HepG2 (cell line): ENCODE data around the gene SYS1. TPM values are rescaled to one million over a fixed set of nuclear protein-coding genes. Genes with fewer than 3 reads are reported as not detected.

Experiments used
- BCL6 ChIP-seq: IDR thresholded peaks from 2 replicates; pipeline ENCODE4 v1.6.1; 2016; ENCODE audit warnings: missing genetic modification reagents, missing compliant biosample characterization
- CC2D1A ChIP-seq: sonication (generic); formaldehyde crosslinking; IDR thresholded peaks from 2 replicates; pipeline ENCODE4 v1.8.1; 2023; ENCODE audit warnings: mild to moderate bottlenecking, missing genetic modification reagents
- FOSL1 ChIP-seq: sonication (generic); formaldehyde crosslinking; IDR thresholded peaks from 2 replicates; pipeline ENCODE4 v1.9.0; 2021; ENCODE audit warnings: missing genetic modification reagents, borderline replicate concordance
- GATAD2A ChIP-seq: IDR thresholded peaks from 2 replicates; pipeline ENCODE4 v1.6.1; 2016
- KDM2A ChIP-seq: sonication (generic); formaldehyde crosslinking; IDR thresholded peaks from 2 replicates; pipeline ENCODE4 v1.4.0; 2020; ENCODE audit warnings: low read depth, missing genetic modification reagents, borderline replicate concordance
- KDM4B ChIP-seq: sonication (generic); formaldehyde crosslinking; IDR thresholded peaks from 2 replicates; pipeline ENCODE4 v1.4.0; 2020; ENCODE audit warnings: missing genetic modification reagents
- MBNL3 ChIP-seq: fragments of 250-450 bp; sonication (Bioruptor Pico); conservative IDR thresholded peaks from 2 replicates; pipeline ENCODE4 v1.8.0; 2022; ENCODE audit warnings: mild to moderate bottlenecking, inconsistent platforms
- NR2C2 ChIP-seq: sonication (generic); formaldehyde crosslinking; IDR thresholded peaks from 2 replicates; pipeline ENCODE4 v1.4.0; 2020; ENCODE audit warnings: missing genetic modification reagents, mild to moderate bottlenecking, moderate library complexity, borderline replicate concordance
- NR2F2 ChIP-seq: IDR thresholded peaks from 2 replicates; pipeline ENCODE4 v1.6.1; 2012; ENCODE audit warnings: low read depth, inconsistent platforms, borderline replicate concordance
- POLR2AphosphoS2 ChIP-seq: IDR thresholded peaks from 2 replicates; pipeline ENCODE4 v1.6.1; 2011; ENCODE audit warnings: low read depth, low read length, improper control_type of control experiment
- POLR2G ChIP-seq: fragments of 200-400 bp; formaldehyde crosslinking; IDR thresholded peaks from 2 replicates; pipeline ENCODE4 v1.6.1; 2018; ENCODE audit warnings: mild to moderate bottlenecking, low read depth, low read length, moderate library complexity
- RFX3 ChIP-seq: IDR thresholded peaks from 2 replicates; pipeline ENCODE4 v1.6.1; 2016; ENCODE audit warnings: missing biosample characterization, missing genetic modification reagents
- SCMH1 ChIP-seq: sonication (generic); formaldehyde crosslinking; IDR thresholded peaks from 2 replicates; pipeline ENCODE4 v1.9.0; 2021; ENCODE audit warnings: missing genetic modification reagents, mild to moderate bottlenecking, borderline replicate concordance
- ZFP41 ChIP-seq: sonication (generic); formaldehyde crosslinking; IDR thresholded peaks from 2 replicates; pipeline ENCODE4 v1.4.0; 2020; ENCODE audit warnings: mild to moderate bottlenecking, missing genetic modification reagents, borderline replicate concordance
- ZNF33B ChIP-seq: sonication (generic); formaldehyde crosslinking; IDR thresholded peaks from 2 replicates; pipeline ENCODE4 v1.5.1; 2020; ENCODE audit warnings: mild to moderate bottlenecking, missing genetic modification reagents
- ZNF567 ChIP-seq: sonication (generic); formaldehyde crosslinking; IDR thresholded peaks from 2 replicates; pipeline ENCODE4 v1.8.1; 2023; ENCODE audit warnings: mild to moderate bottlenecking, missing genetic modification reagents, borderline replicate concordance
- ZNF615 ChIP-seq: sonication (generic); formaldehyde crosslinking; IDR thresholded peaks from 2 replicates; pipeline ENCODE4 v1.5.0; 2020; ENCODE audit warnings: mild to moderate bottlenecking, missing genetic modification reagents, borderline replicate concordance
- ZNF775 ChIP-seq: sonication (generic); formaldehyde crosslinking; IDR thresholded peaks from 2 replicates; pipeline ENCODE4 v1.4.0; 2020; ENCODE audit warnings: missing genetic modification reagents, mild to moderate bottlenecking, moderate library complexity, borderline replicate concordance
- ZNF780A ChIP-seq: sonication (generic); formaldehyde crosslinking; IDR thresholded peaks from 2 replicates; pipeline ENCODE4 v1.8.0; 2022; ENCODE audit warnings: mild to moderate bottlenecking, missing genetic modification reagents, moderate library complexity
- ZNF816 ChIP-seq: sonication (generic); formaldehyde crosslinking; IDR thresholded peaks from 2 replicates; pipeline ENCODE4 v1.8.0; 2022; ENCODE audit warnings: missing genetic modification reagents, mild to moderate bottlenecking, borderline replicate concordance
- polyA plus RNA-seq, 8 experiments: library from polyadenylated mRNA; depleted of rRNA in 3 of 8; stranded (reverse) in 7 of 8; unstranded in 1 of 8; fragments of >200 nt; fragmentation: Illumina TruSeq in 4 of 8; extraction: Trizol in 4 of 8; gene quantifications; 2 replicates each; pipeline versions ENCODE4 v1.2.1 to v1.2.3, GENCODE V29; 2011 to 2016; ENCODE audit warnings: low read depth in 4 of 8, missing spikeins in 1 of 8, mixed read lengths in 1 of 8; ENCODE audit not compliant: insufficient read depth in 1 of 8
- total RNA-seq, 5 experiments: library from RNA; depleted of rRNA; stranded (reverse); fragments of >200 nt; fragmentation: Illumina TruSeq; extraction: Trizol; gene quantifications; 2 replicates each; pipeline ENCODE4 v1.2.3, GENCODE V29; 2016; ENCODE audit warnings: low read depth in 1 of 5
- TF ChIP-seq, protein P1 (sequence below), 2 experiments: sonication (generic) in 1 of 2; formaldehyde crosslinking in 1 of 2; IDR thresholded peaks; 2 replicates each; pipeline versions ENCODE4 v1.4.0 to v1.6.1; 2016 to 2020; ENCODE audit warnings: borderline replicate concordance in 1 of 2, low read depth in 1 of 2, mild to moderate bottlenecking in 1 of 2, missing genetic modification reagents in 1 of 2
- TF ChIP-seq, protein P2 (sequence below): sonication (generic); formaldehyde crosslinking; IDR thresholded peaks from 2 replicates; pipeline ENCODE4 v1.4.0; 2020; ENCODE audit warnings: missing genetic modification reagents, borderline replicate concordance

Gene SYS1
- total and polyA plus RNA-seq, 2 of the 13 experiments (the other 11 are each of a cell fraction or from before 2014, with no cell fraction given): 38.3 to 65.6 TPM

DNA sequence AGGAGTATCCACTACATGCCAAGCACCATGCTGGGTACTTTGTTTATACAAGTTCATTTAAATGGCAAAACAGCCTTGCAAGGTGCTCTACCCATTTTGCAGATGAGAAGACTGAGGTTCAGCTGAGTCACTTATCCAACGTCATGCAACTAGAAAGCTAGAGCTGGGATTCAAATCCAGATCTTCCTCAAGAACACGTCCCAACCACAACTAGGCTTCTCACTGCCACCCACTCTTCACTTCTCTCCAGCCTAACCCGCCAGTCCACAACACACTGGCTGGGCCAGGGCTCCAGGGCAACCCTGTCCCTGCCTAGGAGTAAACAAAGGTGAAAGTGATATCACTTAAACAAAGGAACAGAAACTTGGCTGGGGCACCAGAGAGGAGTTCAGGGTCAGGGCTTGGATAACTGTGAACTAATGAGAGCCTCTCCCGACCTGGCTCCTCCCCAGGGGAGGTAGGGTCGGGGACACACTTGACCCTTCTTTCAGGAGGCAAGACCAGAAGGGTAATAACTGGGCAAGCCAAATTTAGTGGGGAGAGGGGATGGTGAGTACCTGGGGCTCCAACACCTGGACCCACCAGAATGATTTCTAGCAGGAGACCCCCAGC, 22.6 kb upstream of the SYS1 start (continued):
- TF ChIP-seq POLR2AphosphoS2 (no peak), FOSL1 (peak; percentile 12; the same call in 1 of the 2 replicates), NR2F2 (peak; percentile 89), ZNF567 (CRISPR knock-in tag) (no peak), KDM4B (CRISPR knock-in tag) (no peak), POLR2G (no peak), RFX3 (CRISPR knock-in tag) (peak; percentile 50; the same call in 1 of the 2 replicates), ZNF615 (CRISPR knock-in tag) (0 out of 2 replicates have a peak, but pooled peaks have one; percentile 11), ZNF775 (no peak), GATAD2A (peak; percentile 85), CC2D1A (CRISPR knock-in tag) (no peak), BCL6 (peak; percentile 87), ZFP41 (no peak), NR2C2 (CRISPR knock-in tag) (peak; percentile 46; the same call in 1 of the 2 replicates), ZNF780A (CRISPR knock-in tag) (no peak), KDM2A (CRISPR knock-in tag) (peak; percentile 38; the same call in 1 of the 2 replicates), SCMH1 (no peak), ZNF33B (CRISPR knock-in tag) (peak; percentile 51; the same call in 1 of the 2 replicates), ZNF816 (CRISPR knock-in tag) (no peak), MBNL3 (no peak)
- TF ChIP-seq, protein P1, sequence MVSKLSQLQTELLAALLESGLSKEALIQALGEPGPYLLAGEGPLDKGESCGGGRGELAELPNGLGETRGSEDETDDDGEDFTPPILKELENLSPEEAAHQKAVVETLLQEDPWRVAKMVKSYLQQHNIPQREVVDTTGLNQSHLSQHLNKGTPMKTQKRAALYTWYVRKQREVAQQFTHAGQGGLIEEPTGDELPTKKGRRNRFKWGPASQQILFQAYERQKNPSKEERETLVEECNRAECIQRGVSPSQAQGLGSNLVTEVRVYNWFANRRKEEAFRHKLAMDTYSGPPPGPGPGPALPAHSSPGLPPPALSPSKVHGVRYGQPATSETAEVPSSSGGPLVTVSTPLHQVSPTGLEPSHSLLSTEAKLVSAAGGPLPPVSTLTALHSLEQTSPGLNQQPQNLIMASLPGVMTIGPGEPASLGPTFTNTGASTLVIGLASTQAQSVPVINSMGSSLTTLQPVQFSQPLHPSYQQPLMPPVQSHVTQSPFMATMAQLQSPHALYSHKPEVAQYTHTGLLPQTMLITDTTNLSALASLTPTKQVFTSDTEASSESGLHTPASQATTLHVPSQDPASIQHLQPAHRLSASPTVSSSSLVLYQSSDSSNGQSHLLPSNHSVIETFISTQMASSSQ (IDR thresholded peaks at IDR 0.05; ENCODE audit: low read depth): no peak; the same call in 1 of the 2 replicates
- TF ChIP-seq, protein P1 (CRISPR knock-in tag; IDR thresholded peaks at IDR 0.05; ENCODE audit: borderline replicate concordance): peak; percentile 47; the same call in 1 of the 2 replicates
- TF ChIP-seq, protein P2, sequence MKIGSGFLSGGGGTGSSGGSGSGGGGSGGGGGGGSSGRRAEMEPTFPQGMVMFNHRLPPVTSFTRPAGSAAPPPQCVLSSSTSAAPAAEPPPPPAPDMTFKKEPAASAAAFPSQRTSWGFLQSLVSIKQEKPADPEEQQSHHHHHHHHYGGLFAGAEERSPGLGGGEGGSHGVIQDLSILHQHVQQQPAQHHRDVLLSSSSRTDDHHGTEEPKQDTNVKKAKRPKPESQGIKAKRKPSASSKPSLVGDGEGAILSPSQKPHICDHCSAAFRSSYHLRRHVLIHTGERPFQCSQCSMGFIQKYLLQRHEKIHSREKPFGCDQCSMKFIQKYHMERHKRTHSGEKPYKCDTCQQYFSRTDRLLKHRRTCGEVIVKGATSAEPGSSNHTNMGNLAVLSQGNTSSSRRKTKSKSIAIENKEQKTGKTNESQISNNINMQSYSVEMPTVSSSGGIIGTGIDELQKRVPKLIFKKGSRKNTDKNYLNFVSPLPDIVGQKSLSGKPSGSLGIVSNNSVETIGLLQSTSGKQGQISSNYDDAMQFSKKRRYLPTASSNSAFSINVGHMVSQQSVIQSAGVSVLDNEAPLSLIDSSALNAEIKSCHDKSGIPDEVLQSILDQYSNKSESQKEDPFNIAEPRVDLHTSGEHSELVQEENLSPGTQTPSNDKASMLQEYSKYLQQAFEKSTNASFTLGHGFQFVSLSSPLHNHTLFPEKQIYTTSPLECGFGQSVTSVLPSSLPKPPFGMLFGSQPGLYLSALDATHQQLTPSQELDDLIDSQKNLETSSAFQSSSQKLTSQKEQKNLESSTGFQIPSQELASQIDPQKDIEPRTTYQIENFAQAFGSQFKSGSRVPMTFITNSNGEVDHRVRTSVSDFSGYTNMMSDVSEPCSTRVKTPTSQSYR (CRISPR knock-in tag): no peak
